H9 (cell line): ENCODE measurements around the gene TSPAN17. TPM values are rescaled to one million over a fixed set of nuclear protein-coding genes. Genes with fewer than 3 reads are reported as not detected.

ENCODE experiments used
- DNase-seq: peaks from one replicate; pipeline ENCODE4 v3.0.0-alpha.2; 2017
- H2AFZ ChIP-seq: one replicate; pipeline ENCODE4 v1.6.1; 2013; ENCODE audit warnings: mild to moderate bottlenecking, low read length, control low read depth, moderate library complexity
- H2AK5ac ChIP-seq: 2 replicates; pipeline ENCODE4 v1.6.1; 2013; ENCODE audit warnings: low read length, control low read depth, mixed read lengths; ENCODE audit not compliant: insufficient read length
- H2BK120ac ChIP-seq: one replicate; pipeline ENCODE4 v1.6.1; 2013; ENCODE audit warnings: low read depth, mild to moderate bottlenecking, low read length, control low read depth, inconsistent platforms; ENCODE audit not compliant: poor library complexity, severe bottlenecking
- H2BK12ac ChIP-seq: 2 replicates; pipeline ENCODE4 v1.6.1; 2013; ENCODE audit warnings: low read length, control low read depth, mixed read lengths, low read depth; ENCODE audit not compliant: insufficient read length
- H2BK15ac ChIP-seq: 2 replicates; pipeline ENCODE4 v1.6.1; 2013; ENCODE audit warnings: low read depth, low read length, control low read depth
- H2BK20ac ChIP-seq: one replicate; pipeline ENCODE4 v1.6.1; 2013; ENCODE audit warnings: low read depth, mild to moderate bottlenecking, low read length, control low read depth, inconsistent platforms; ENCODE audit not compliant: poor library complexity, severe bottlenecking
- H2BK5ac ChIP-seq: 2 replicates; pipeline ENCODE4 v1.6.1; 2013; ENCODE audit warnings: low read length, control low read depth, mixed read lengths; ENCODE audit not compliant: insufficient read length
- H3K14ac ChIP-seq: 2 replicates; pipeline ENCODE4 v1.6.1; 2013; ENCODE audit warnings: low read length, control low read depth; ENCODE audit not compliant: insufficient read depth
- H3K18ac ChIP-seq: 2 replicates; pipeline ENCODE4 v1.6.1; 2013; ENCODE audit warnings: low read depth, mild to moderate bottlenecking, mixed read lengths, low read length, control low read depth; ENCODE audit not compliant: insufficient read length
- H3K23ac ChIP-seq: 2 replicates; pipeline ENCODE4 v1.6.1; 2013; ENCODE audit warnings: low read length, control low read depth, mixed read lengths, low read depth; ENCODE audit not compliant: insufficient read length
- H3K23me2 ChIP-seq: 2 replicates; pipeline ENCODE4 v1.6.1; 2013; ENCODE audit warnings: low read depth, mild to moderate bottlenecking, mixed read lengths, low read length, control low read depth; ENCODE audit not compliant: insufficient read length, poor library complexity, severe bottlenecking
- H3K27ac ChIP-seq: 2 replicates; pipeline ENCODE4 v1.5.1; 2013; ENCODE audit warnings: low read length, control low read depth, mixed read lengths, low read depth; ENCODE audit not compliant: insufficient read length
- H3K27me3 ChIP-seq: 2 replicates; pipeline ENCODE4 v1.6.1; 2013; ENCODE audit warnings: low read length, control low read depth, inconsistent platforms; ENCODE audit not compliant: insufficient read depth
- H3K4ac ChIP-seq: 2 replicates; pipeline ENCODE4 v1.6.1; 2013; ENCODE audit warnings: low read depth, mild to moderate bottlenecking, control low read depth, inconsistent platforms, low read length, moderate library complexity
- H3K4me1 ChIP-seq: 2 replicates; pipeline ENCODE4 v1.6.1; 2013; ENCODE audit warnings: low read length, control low read depth, inconsistent platforms; ENCODE audit not compliant: insufficient read depth
- H3K4me2 ChIP-seq: 2 replicates; pipeline ENCODE4 v1.6.1; 2013; ENCODE audit warnings: low read length, control low read depth, mixed read lengths; ENCODE audit not compliant: insufficient read length, insufficient read depth
- H3K56ac ChIP-seq: 2 replicates; pipeline ENCODE4 v1.6.1; 2013; ENCODE audit warnings: low read depth, mild to moderate bottlenecking, mixed read lengths, low read length, control low read depth; ENCODE audit not compliant: insufficient read length
- H3K79me1 ChIP-seq: 2 replicates; pipeline ENCODE4 v1.6.1; 2013; ENCODE audit warnings: low read depth, mild to moderate bottlenecking, moderate library complexity, low read length, control low read depth, inconsistent platforms; ENCODE audit not compliant: insufficient read depth, poor library complexity, severe bottlenecking
- H3K79me2 ChIP-seq: 2 replicates; pipeline ENCODE4 v1.6.1; 2013; ENCODE audit warnings: low read length, control low read depth, inconsistent platforms; ENCODE audit not compliant: insufficient read depth
- H3K9ac ChIP-seq: 2 replicates; pipeline ENCODE4 v1.6.1; 2013; ENCODE audit warnings: low read length, control low read depth, mixed read lengths; ENCODE audit not compliant: insufficient read length; ENCODE audit errors: extremely low read depth
- H3K9me3 ChIP-seq: one replicate; pipeline ENCODE4 v1.6.1; 2013; ENCODE audit warnings: low read depth, low read length, inconsistent platforms; ENCODE audit not compliant: control insufficient read depth
- H3T11ph ChIP-seq: one replicate; pipeline ENCODE4 v1.6.1; 2013; ENCODE audit warnings: mild to moderate bottlenecking, low read length, control low read depth, inconsistent platforms
- H4K20me1 ChIP-seq: one replicate; pipeline ENCODE4 v1.6.1; 2013; ENCODE audit not compliant: control insufficient read depth, insufficient read length, insufficient read depth
- H4K5ac ChIP-seq: 2 replicates; pipeline ENCODE4 v1.6.1; 2013; ENCODE audit warnings: low read depth, mild to moderate bottlenecking, mixed read lengths, low read length, control low read depth; ENCODE audit not compliant: insufficient read length
- H4K8ac ChIP-seq: replicated peaks from 2 replicates; pipeline ENCODE4 v1.6.1; 2013; ENCODE audit warnings: low read length, control low read depth, mixed read lengths, low read depth; ENCODE audit not compliant: insufficient read length
- H4K91ac ChIP-seq: 2 replicates; pipeline ENCODE4 v1.6.1; 2013; ENCODE audit warnings: low read depth, mild to moderate bottlenecking, moderate library complexity, mixed read lengths, low read length, control low read depth; ENCODE audit not compliant: insufficient read length
- H3K27ac Mint-ChIP-seq, 3 experiments: 2 replicates in 2 of 3; 3 replicates in 1 of 3; pipeline ENCODE4 v1.8.0; 2020 to 2021; ENCODE audit warnings: mixed read lengths in 3 of 3, mild to moderate bottlenecking in 1 of 3, moderate library complexity in 1 of 3
- H3K27me3 Mint-ChIP-seq: 2 replicates; pipeline ENCODE4 v1.8.0; 2021; ENCODE audit warnings: low read depth, mild to moderate bottlenecking, moderate library complexity, mixed read lengths
- H3K36me3 Mint-ChIP-seq, 3 experiments: 2 replicates in 2 of 3; 3 replicates in 1 of 3; pipeline ENCODE4 v1.8.0; 2020 to 2021; ENCODE audit warnings: low read depth in 3 of 3, mixed read lengths in 3 of 3; ENCODE audit not compliant: insufficient read depth in 1 of 3
- H3K4me1 Mint-ChIP-seq, 2 experiments: 2 replicates each; pipeline ENCODE4 v1.8.0; 2020; ENCODE audit warnings: mixed read lengths in 2 of 2
- H3K4me3 Mint-ChIP-seq, 2 experiments: 2 replicates in 1 of 2; 3 replicates in 1 of 2; pipeline ENCODE4 v1.8.0; 2020 to 2021; ENCODE audit warnings: mild to moderate bottlenecking in 2 of 2, mixed read lengths in 2 of 2, moderate library complexity in 1 of 2
- H3K9me3 Mint-ChIP-seq, 2 experiments: 2 replicates in 1 of 2; 3 replicates in 1 of 2; pipeline ENCODE4 v1.8.0; 2020; ENCODE audit warnings: mild to moderate bottlenecking in 2 of 2, mixed read lengths in 2 of 2, moderate library complexity in 1 of 2
- CTCF ChIP-seq: fragments of 200-600 bp; sonication (generic); conservative IDR thresholded peaks from 3 replicates; pipeline ENCODE4 v1.8.0; 2021; ENCODE audit warnings: antibody characterized with exemption, mild to moderate bottlenecking
- WGBS: extraction: QIAGEN DNeasy Blood & Tissue Kit; methylation state at CpG from one replicate; pipeline ENCODE4 v1.1.7; 2013; ENCODE audit warnings: missing lambda C conversion rate, low lambda C conversion rate, mixed read lengths; ENCODE audit not compliant: insufficient read length; ENCODE audit errors: extremely low coverage; 5-methylcytosine and 5-hydroxymethylcytosine counted together
- total RNA-seq: library from RNA; stranded (reverse); gene quantifications from 2 replicates; pipeline ENCODE4 v1.2.1, GENCODE V29; 2021

TSPAN17 gene
- total RNA-seq, 1 experiment from 2014 or later: 46.8 TPM

DNA sequence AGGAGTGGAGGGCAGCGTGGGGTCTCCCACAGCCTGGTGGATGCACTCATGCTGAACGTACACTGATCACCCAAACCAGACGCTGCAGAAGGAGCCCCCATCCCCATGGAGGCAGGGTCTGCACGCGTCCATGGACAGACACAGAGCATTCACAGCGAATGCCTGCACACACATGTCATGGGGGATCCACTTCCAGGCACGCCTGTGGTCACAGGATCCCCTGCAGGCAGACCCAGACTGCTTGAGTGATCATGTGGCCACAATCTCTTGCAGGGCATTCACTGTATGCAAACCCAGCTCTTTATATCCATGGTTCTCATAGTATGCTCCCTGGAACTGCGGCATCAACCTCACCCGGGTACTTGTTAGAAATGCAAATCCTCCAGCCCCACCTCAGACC, 22.3 kb upstream of the TSPAN17 start:
- no peak for TF ChIP-seq CTCF
- H3K27ac Mint-ChIP-seq: no peak overlapping the region

More for the DNA sequence above, 22.3 kb upstream of the TSPAN17 start:
- no peak for DNase-seq
- H3K9me3 Mint-ChIP-seq: no peaks in the 10 kb centered on the region
- Histone ChIP-seq H2BK15ac (no peak overlapping the region), H2BK5ac (no peak overlapping the region), H3K27me3 (peaks cover under 1% of the 10 kb centered on the region; the same call in 1 of the 2 replicates), H4K8ac (no peak overlapping the region), H3K27ac (no peak overlapping the region), H3K9me3 (no peaks in the 10 kb centered on the region), H3K79me2 (no peaks in the 10 kb centered on the region), H2BK120ac (no peak overlapping the region), H2AFZ (no peak overlapping the region), H3K56ac (no peak overlapping the region), H2BK12ac (no peak overlapping the region), H3K79me1 (no peaks in the 10 kb centered on the region), H3K4me2 (no peak overlapping the region), H3K23me2 (peaks cover 6% of the 10 kb centered on the region), H3K4me1 (no peaks in the 10 kb centered on the region), H3K23ac (no peak overlapping the region), H3K18ac (no peak overlapping the region), H3K9ac (no peak overlapping the region), H2BK20ac (no peak overlapping the region), H2AK5ac (no peak overlapping the region), H4K20me1 (no peaks in the 10 kb centered on the region), H3T11ph (no peak overlapping the region), H3K14ac (no peak overlapping the region; the same call in 1 of the 2 replicates), H4K5ac (no peak overlapping the region), H3K4ac (no peak overlapping the region), H4K91ac (no peak overlapping the region)
- no peak overlapping the region; a peak in 1 of 5 replicates for H3K4me3 Mint-ChIP-seq
- no CpG with 5 or more reads among the region's 9 CpGs for WGBS
- peaks cover 11 to 33% of the 10 kb centered on the region in 2 experiments for H3K4me1 Mint-ChIP-seq
- peaks cover 80% of the 10 kb centered on the region for H3K27me3 Mint-ChIP-seq
- H3K36me3 Mint-ChIP-seq: no peaks in the 10 kb centered on the region; a peak in 1 of 7 replicates
